ENCODE data around the gene KLF18.

Gene KLF18

DNA sequence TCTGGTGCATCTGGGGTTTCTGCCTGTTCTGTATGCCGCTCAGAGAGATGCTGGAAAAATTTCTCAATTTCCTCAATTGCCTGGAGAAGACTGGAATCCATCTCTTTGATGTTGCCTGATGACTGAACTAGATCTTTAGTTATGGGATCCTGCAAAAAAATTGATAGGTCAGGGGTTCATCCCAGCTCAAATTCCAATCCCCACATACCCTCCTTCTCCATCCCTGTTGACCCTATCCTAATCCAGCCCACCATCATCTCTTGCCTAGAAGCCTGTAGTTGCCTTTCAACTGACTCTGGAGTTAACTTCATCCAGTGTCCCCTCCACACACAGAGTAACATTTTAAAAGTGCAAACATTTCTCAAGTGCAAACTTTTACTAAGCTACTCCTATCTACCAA lies at the start of gene KLF18:
TSS of gene KLF18 (minus strand) at position 101 of the 400 bp plus-strand sequence. CDS start at position 101, 0 bp downstream.
- no peak within 1 kb of the TSS for H3K4me3 ChIP-seq (ENCODE audit: low read depth in 1 of 2, low read length in 2 of 2)
- no peak within 1 kb of the TSS for H3K27ac ChIP-seq (ENCODE audit: low read length)
- H3K36me3 ChIP-seq (ENCODE audit: control insufficient read depth in 1 of 2, insufficient read depth in 2 of 2, low read length in 2 of 2), result no peaks in the 10 kb centered on the region
- no peaks in the 10 kb centered on the region for H3K4me1 ChIP-seq (ENCODE audit: control insufficient read depth in 1 of 2, insufficient read depth in 2 of 2, low read length in 2 of 2)
- no peaks in the 10 kb centered on the region for H3K27me3 ChIP-seq (ENCODE audit: low read depth, low read length)
- H3K9me3 ChIP-seq (ENCODE audit: control insufficient read depth in 1 of 2, low read length in 2 of 2), result peaks cover 4 to 20% of the 10 kb centered on the region in 2 donors

DNA sequence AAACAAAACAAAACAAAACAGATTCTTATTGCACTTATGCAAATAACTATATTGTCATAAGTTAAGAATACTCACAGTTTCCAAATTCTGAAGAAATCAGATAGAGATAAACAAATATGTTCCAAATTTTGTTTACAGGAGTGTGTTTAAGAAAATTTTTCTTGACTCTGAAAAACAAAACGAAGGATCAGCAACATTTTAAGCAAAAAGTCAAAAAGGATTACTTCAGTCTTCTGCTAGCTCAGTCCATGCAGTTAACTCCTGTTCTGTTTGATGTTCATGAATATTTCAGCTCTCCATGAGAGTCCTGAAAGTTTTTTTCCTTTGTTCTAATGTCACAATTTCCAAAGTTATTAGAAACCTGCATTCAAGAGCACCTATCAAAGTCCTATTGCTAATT lies 33.2 kb upstream of the KLF18 start:
- Histone ChIP-seq H3K27me3 (ENCODE audit: low read depth, low read length) (no peaks in the 10 kb centered on the region), H3K27ac (ENCODE audit: low read length) (no peak overlapping the region), H3K4me3 (ENCODE audit: low read depth in 1 of 2, low read length in 2 of 2) (no peak overlapping the region), H3K9me3 (ENCODE audit: control insufficient read depth in 1 of 2, low read length in 2 of 2) (no peaks in the 10 kb centered on the region), H3K4me1 (ENCODE audit: control insufficient read depth in 1 of 2, insufficient read depth in 2 of 2, low read length in 2 of 2) (no peaks in the 10 kb centered on the region), H3K36me3 (ENCODE audit: control insufficient read depth in 1 of 2, insufficient read depth in 2 of 2, low read length in 2 of 2) (no peaks in the 10 kb centered on the region)

DNA sequence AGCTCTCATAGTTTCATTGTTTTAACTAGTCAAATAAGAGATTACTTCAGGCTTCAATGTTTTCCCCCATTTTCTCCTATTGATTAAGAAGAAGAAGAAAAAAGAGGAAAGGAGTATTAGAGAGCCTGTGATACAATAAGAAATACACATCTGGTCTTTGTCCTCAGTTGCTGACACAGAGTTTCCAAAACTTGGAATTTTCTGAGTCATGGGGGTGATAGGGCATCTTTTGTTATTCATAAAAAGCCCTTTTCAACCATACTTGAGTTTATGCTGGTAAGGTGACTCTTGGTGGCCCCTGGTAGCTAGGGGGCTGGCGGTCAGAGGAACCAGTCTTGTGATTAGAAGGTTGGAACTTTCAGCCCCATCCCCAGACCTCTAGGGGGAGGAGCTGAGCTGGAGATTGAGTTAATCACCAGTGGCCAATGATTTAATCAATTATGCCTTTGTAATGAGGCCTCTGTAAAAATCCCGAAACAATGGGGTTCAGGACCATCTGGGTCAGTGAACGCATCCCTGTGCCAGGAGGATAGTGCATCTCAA lies 28.9 kb upstream of the KLF18 start:
- Histone ChIP-seq H3K4me3 (ENCODE audit: low read depth in 1 of 2, low read length in 2 of 2) (no peak overlapping the region), H3K4me1 (ENCODE audit: control insufficient read depth in 1 of 2, insufficient read depth in 2 of 2, low read length in 2 of 2) (no peaks in the 10 kb centered on the region), H3K36me3 (ENCODE audit: control insufficient read depth in 1 of 2, insufficient read depth in 2 of 2, low read length in 2 of 2) (no peaks in the 10 kb centered on the region), H3K27ac (ENCODE audit: low read length) (no peak overlapping the region), H3K9me3 (ENCODE audit: control insufficient read depth in 1 of 2, low read length in 2 of 2) (peaks cover 0 to 4% of the 10 kb centered on the region in 2 donors), H3K27me3 (ENCODE audit: low read depth, low read length) (no peaks in the 10 kb centered on the region)

DNA sequence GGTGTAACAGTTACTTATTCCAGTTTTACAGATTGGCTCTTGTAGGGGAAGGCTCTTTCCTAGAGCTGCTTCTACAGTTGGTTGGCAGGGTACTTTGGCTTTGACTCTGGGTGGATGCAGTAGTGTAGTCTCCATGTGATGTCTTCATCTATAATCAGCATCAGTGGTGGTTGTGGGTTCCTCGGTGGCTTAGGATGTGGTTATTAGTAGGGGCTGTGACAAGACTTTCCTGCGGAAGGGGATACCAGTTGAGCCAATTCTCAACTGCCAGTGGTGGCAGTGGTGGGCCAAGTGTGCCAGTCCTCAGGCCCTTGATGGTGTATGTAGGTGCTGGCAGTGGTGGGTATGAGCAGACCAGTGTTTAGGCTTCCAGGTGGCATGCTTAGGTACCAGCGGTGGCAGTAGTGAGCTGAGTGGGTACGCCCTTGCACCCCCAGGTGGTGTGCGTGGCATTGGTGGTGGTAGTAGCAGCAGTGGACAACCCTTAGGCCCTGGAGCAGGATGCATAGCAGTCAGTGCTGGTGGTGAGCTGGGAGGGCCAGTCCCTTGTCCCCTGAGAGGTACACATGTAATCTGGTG lies 27.2 kb upstream of the KLF18 start:
- H3K4me1 ChIP-seq (ENCODE audit: control insufficient read depth in 1 of 2, insufficient read depth in 2 of 2, low read length in 2 of 2), result no peaks in the 10 kb centered on the region
- H3K9me3 ChIP-seq (ENCODE audit: control insufficient read depth in 1 of 2, low read length in 2 of 2), result peaks cover 0 to 4% of the 10 kb centered on the region in 2 donors
- H3K36me3 ChIP-seq (ENCODE audit: control insufficient read depth in 1 of 2, insufficient read depth in 2 of 2, low read length in 2 of 2), result no peaks in the 10 kb centered on the region
- H3K4me3 ChIP-seq (ENCODE audit: low read depth in 1 of 2, low read length in 2 of 2), result no peak overlapping the region
- no peaks in the 10 kb centered on the region for H3K27me3 ChIP-seq (ENCODE audit: low read depth, low read length)
- H3K27ac ChIP-seq (ENCODE audit: low read length), result no peak overlapping the region

DNA sequence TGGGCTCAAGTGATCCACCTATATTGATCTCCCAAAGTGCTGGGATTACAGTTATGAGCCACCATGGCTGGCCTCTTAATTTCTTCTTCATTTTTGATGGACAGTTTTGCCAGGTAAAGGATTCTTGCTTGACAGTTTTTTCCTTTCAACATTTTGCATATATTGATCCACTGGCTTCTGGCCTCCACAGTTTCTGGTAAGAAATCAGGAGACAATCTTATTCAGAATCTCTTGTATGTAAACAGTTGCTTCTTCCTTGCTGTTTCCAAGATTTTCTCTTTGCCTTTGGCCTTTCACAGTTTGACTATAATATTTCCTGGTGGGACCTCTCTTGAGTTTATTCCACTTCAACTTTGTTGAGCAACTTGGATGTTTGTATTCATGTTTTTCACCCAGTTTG lies 20.1 kb upstream of the KLF18 start:
- Histone ChIP-seq H3K9me3 (ENCODE audit: control insufficient read depth in 1 of 2, low read length in 2 of 2) (peaks cover 0 to 4% of the 10 kb centered on the region in 2 donors), H3K36me3 (ENCODE audit: control insufficient read depth in 1 of 2, insufficient read depth in 2 of 2, low read length in 2 of 2) (no peaks in the 10 kb centered on the region), H3K4me3 (ENCODE audit: low read depth in 1 of 2, low read length in 2 of 2) (no peak overlapping the region), H3K27ac (ENCODE audit: low read length) (no peak overlapping the region), H3K4me1 (ENCODE audit: control insufficient read depth in 1 of 2, insufficient read depth in 2 of 2, low read length in 2 of 2) (no peaks in the 10 kb centered on the region), H3K27me3 (ENCODE audit: low read depth, low read length) (no peaks in the 10 kb centered on the region)

DNA sequence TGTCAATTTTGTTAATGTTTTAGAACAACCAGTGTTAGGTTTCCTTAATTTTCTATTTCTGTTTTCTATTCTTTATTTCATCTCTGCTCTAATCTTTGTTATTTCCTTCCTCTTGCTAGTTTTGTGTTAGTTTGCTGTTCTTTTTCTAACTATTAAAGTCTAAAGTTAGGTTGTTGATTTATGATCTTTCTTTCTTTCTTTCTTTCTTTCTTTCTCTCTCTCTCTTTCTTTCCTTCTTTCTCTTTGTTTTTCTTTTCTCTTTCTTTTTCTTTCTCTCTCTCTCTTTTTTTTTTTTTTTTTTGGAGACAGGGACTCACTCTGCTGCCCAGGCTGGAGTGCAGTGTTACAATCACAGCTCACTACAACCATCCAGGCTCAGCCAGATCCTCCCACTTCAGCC lies 17.4 kb upstream of the KLF18 start:
- Histone ChIP-seq H3K9me3 (ENCODE audit: control insufficient read depth in 1 of 2, low read length in 2 of 2) (peaks cover 0 to 4% of the 10 kb centered on the region in 2 donors), H3K36me3 (ENCODE audit: control insufficient read depth in 1 of 2, insufficient read depth in 2 of 2, low read length in 2 of 2) (no peaks in the 10 kb centered on the region), H3K27me3 (ENCODE audit: low read depth, low read length) (no peaks in the 10 kb centered on the region), H3K27ac (ENCODE audit: low read length) (no peak overlapping the region), H3K4me3 (ENCODE audit: low read depth in 1 of 2, low read length in 2 of 2) (no peak overlapping the region), H3K4me1 (ENCODE audit: control insufficient read depth in 1 of 2, insufficient read depth in 2 of 2, low read length in 2 of 2) (no peaks in the 10 kb centered on the region)

DNA sequence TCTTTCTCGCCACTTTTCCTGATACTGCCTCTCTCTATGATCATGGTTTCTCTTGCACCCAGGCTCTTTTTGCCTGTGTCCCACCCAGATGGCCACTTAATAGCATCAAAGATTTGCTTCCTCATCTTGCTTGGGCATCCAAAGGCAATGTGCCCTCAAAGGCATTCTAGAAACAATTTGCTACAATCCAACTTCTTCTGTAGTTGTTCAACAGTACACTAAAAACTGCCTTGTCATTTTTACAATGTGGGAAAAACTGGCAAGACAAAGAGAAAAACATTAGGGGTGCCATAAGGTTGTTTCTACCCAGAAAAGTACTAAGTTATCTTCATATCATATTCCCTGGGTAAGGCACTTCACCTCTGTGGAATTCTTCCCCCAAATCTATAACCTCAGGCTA lies 16.5 kb upstream of the KLF18 start:
- Histone ChIP-seq H3K9me3 (ENCODE audit: control insufficient read depth in 1 of 2, low read length in 2 of 2) (peaks cover 0 to 4% of the 10 kb centered on the region in 2 donors), H3K4me3 (ENCODE audit: low read depth in 1 of 2, low read length in 2 of 2) (no peak overlapping the region), H3K36me3 (ENCODE audit: control insufficient read depth in 1 of 2, insufficient read depth in 2 of 2, low read length in 2 of 2) (no peaks in the 10 kb centered on the region), H3K27me3 (ENCODE audit: low read depth, low read length) (no peaks in the 10 kb centered on the region), H3K27ac (ENCODE audit: low read length) (no peak overlapping the region), H3K4me1 (ENCODE audit: control insufficient read depth in 1 of 2, insufficient read depth in 2 of 2, low read length in 2 of 2) (no peaks in the 10 kb centered on the region)

DNA sequence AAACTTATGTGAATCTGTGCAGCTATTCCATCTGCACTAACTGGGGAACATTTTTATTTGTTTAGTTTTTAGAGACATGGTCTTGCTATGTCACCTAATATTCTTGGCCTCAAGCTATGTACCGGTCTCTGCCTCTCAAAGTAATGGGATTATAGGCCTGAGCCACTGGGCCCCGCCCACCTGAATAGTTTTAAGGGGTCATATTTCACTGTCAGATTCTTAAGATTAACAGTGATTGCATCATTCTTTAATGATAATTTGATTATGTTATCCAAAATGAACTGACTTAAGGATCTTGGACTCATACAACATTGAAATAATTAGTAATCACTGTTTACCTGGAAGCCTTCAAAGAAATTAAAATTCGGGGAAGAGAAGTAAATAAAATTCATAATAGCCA lies 12.6 kb upstream of the KLF18 start:
- H3K27me3 ChIP-seq (ENCODE audit: low read depth, low read length), result peaks cover 4% of the 10 kb centered on the region
- H3K4me1 ChIP-seq (ENCODE audit: control insufficient read depth in 1 of 2, insufficient read depth in 2 of 2, low read length in 2 of 2), result no peaks in the 10 kb centered on the region
- no peak overlapping the region for H3K4me3 ChIP-seq (ENCODE audit: low read depth in 1 of 2, low read length in 2 of 2)
- no peaks in the 10 kb centered on the region for H3K36me3 ChIP-seq (ENCODE audit: control insufficient read depth in 1 of 2, insufficient read depth in 2 of 2, low read length in 2 of 2)
- H3K27ac ChIP-seq (ENCODE audit: low read length), result no peak overlapping the region
- no peaks in the 10 kb centered on the region for H3K9me3 ChIP-seq (ENCODE audit: control insufficient read depth in 1 of 2, low read length in 2 of 2)

DNA sequence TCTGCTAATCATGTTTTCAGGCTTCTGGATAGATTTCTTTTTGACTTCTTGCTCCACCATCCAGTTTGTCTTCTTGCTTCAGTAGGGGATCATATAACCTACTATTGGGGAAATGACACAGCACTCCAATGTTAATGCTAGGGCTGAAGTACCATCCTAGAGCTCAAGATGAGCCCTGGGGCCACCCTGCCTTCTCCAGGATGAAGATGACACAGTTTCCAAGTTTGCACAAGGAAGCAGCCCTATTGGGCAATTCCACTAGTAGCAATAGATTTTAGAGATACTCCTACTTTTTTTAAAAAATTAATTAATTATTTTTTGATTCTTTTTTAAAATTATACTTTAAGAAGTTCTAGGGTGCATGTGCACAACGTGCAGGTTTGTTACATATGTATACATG lies 11.3 kb upstream of the KLF18 start:
- Histone ChIP-seq H3K27me3 (ENCODE audit: low read depth, low read length) (peaks cover 4% of the 10 kb centered on the region), H3K9me3 (ENCODE audit: control insufficient read depth in 1 of 2, low read length in 2 of 2) (no peaks in the 10 kb centered on the region), H3K27ac (ENCODE audit: low read length) (no peak overlapping the region), H3K36me3 (ENCODE audit: control insufficient read depth in 1 of 2, insufficient read depth in 2 of 2, low read length in 2 of 2) (no peaks in the 10 kb centered on the region), H3K4me3 (ENCODE audit: low read depth in 1 of 2, low read length in 2 of 2) (no peak overlapping the region), H3K4me1 (ENCODE audit: control insufficient read depth in 1 of 2, insufficient read depth in 2 of 2, low read length in 2 of 2) (no peaks in the 10 kb centered on the region)

DNA sequence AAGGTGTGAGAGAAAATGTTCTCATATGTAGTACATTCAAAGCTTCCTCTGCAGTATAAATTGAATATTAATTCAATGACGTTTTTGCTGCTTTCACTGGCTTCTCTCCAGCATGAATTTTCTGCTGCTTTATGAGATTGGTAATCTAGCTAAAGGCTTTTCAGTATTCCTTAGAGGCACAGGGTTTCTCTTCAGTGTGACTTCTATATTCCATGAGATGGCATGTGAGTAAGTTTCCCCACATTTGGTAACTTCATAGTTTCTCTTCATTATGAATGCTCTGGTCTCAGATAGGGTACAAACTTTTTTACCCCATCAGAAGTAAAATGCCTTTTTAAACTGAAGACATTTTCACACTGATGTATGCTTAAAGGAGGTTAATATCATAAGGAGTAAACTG lies 10.4 kb upstream of the KLF18 start:
- H3K9me3 ChIP-seq (ENCODE audit: control insufficient read depth in 1 of 2, low read length in 2 of 2), result no peaks in the 10 kb centered on the region
- no peaks in the 10 kb centered on the region for H3K36me3 ChIP-seq (ENCODE audit: control insufficient read depth in 1 of 2, insufficient read depth in 2 of 2, low read length in 2 of 2)
- no peaks in the 10 kb centered on the region for H3K4me1 ChIP-seq (ENCODE audit: control insufficient read depth in 1 of 2, insufficient read depth in 2 of 2, low read length in 2 of 2)
- peaks cover 4% of the 10 kb centered on the region for H3K27me3 ChIP-seq (ENCODE audit: low read depth, low read length)
- no peak overlapping the region for H3K4me3 ChIP-seq (ENCODE audit: low read depth in 1 of 2, low read length in 2 of 2)
- H3K27ac ChIP-seq (ENCODE audit: low read length), result no peak overlapping the region

DNA sequence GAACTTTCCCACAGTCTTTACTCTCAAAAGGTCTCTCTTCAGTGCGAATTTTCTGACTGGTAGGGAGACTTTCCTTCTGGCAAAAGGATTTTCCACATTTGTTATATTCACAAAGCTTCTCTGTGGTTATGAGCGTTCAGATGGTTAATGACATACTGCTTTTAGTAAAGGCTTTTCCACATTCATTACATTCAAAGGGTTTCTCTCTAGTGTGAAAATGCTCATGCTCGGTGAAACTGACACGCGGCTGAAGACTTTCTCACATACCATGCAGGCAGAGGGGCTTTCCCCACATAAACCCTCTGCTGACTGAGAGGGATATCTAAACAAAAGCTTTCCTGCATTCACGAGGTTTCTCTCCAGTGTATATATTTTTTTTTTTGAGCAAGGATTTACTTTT lies 9.9 kb upstream of the KLF18 start:
- no peak overlapping the region for H3K4me3 ChIP-seq (ENCODE audit: low read depth in 1 of 2, low read length in 2 of 2)
- H3K27me3 ChIP-seq (ENCODE audit: low read depth, low read length), result peaks cover 4% of the 10 kb centered on the region
- H3K27ac ChIP-seq (ENCODE audit: low read length), result no peak overlapping the region
- peaks cover 0 to under 1% of the 10 kb centered on the region in 2 donors for H3K9me3 ChIP-seq (ENCODE audit: control insufficient read depth in 1 of 2, low read length in 2 of 2)
- H3K4me1 ChIP-seq (ENCODE audit: control insufficient read depth in 1 of 2, insufficient read depth in 2 of 2, low read length in 2 of 2), result no peaks in the 10 kb centered on the region
- H3K36me3 ChIP-seq (ENCODE audit: control insufficient read depth in 1 of 2, insufficient read depth in 2 of 2, low read length in 2 of 2), result no peaks in the 10 kb centered on the region

DNA sequence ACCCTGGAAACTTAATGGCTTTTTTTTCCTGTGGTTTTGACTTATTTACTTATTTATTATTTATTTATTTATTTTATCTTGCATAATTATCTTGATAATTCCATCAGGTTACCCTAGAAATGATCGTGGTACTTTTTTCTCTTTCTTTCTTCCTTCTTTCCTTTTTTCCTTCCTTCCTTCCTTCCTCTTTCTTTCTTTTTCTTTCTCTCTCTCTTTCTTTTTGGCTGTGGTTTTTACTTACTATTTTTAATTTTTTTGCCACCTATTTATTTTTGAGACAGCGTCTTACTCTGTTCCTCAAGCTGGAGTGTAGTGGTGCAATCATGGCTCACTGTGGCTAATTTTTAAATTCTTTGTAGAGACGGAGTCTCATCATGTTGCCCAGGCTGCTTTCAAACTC lies 6.2 kb upstream of the KLF18 start:
- Histone ChIP-seq H3K4me1 (ENCODE audit: control insufficient read depth in 1 of 2, insufficient read depth in 2 of 2, low read length in 2 of 2) (no peaks in the 10 kb centered on the region), H3K27ac (ENCODE audit: low read length) (no peak overlapping the region), H3K36me3 (ENCODE audit: control insufficient read depth in 1 of 2, insufficient read depth in 2 of 2, low read length in 2 of 2) (no peaks in the 10 kb centered on the region)

More for the DNA sequence above, 6.2 kb upstream of the KLF18 start:
- H3K27me3 ChIP-seq (ENCODE audit: low read depth, low read length), result peaks cover 4% of the 10 kb centered on the region
- H3K9me3 ChIP-seq (ENCODE audit: control insufficient read depth in 1 of 2, low read length in 2 of 2), result peaks cover 4 to 20% of the 10 kb centered on the region in 2 donors
- H3K4me3 ChIP-seq (ENCODE audit: low read depth in 1 of 2, low read length in 2 of 2), result no peak overlapping the region
